K562 (cell line): Measurements from ENCODE around the gene RSU1. TPM values are rescaled to one million over a fixed set of nuclear protein-coding genes. Genes with fewer than 3 reads are reported as not detected.

Experiments
- ATAC-seq: fragments of 200-7000 bp; cut with Tn5 transposase; 3 replicates; pipeline ENCODE4 v1.9.1; 2020; ENCODE audit warnings: moderate library complexity
- BruUV-seq: library from RNA; stranded (reverse); fragments of 400-500 nt; replicated peaks from 2 replicates; lab custom pipeline; 2021; lab: Mats Ljungman, UMichigan
- CTCF ChIA-PET: fragments of 300-600 bp; formaldehyde crosslinking; extraction: SDS; loops from one replicate; lab custom pipeline; 2021; ENCODE audit warnings: low intra/inter-chr PET ratio; lab: Yijun Ruan, JAX
- POLR2A ChIA-PET: fragments of 300-600, 350-650 bp; sonication (Branson Sonifier 250); formaldehyde crosslinking; extraction: SDS; loops from one replicate; lab custom pipeline; 2021; ENCODE audit warnings: antibody characterized with exemption, inconsistent platforms; lab: Yijun Ruan, JAX
- DNase-seq, 4 experiments: peaks; one replicate each; pipeline versions ENCODE4 v3.0.0 to v3.0.0-alpha.2; 2011 to 2018; ENCODE audit warnings: low spot score in 3 of 4, mixed read lengths in 3 of 4; ENCODE audit errors: extremely low read depth in 1 of 4
- FAIRE-seq: peaks from 2 replicates; lab custom pipeline; 2011; peaks lifted over from hg19 to GRCh38; lab: Jason Lieb, UNC
- H2AFZ ChIP-seq: 2 replicates; pipeline ENCODE4 v1.6.0; 2011; ENCODE audit warnings: low read depth, low read length, control low read depth, inconsistent platforms
- H3K27ac ChIP-seq: fragments of 200-600 bp; 3 replicates; pipeline ENCODE4 v1.8.0; 2011; ENCODE audit warnings: low read depth, mild to moderate bottlenecking, control low read depth, inconsistent platforms, low read length, moderate library complexity, mixed read lengths; ENCODE audit errors: extremely low read depth
- H3K27me3 ChIP-seq, 2 experiments: fragments of 300-600 bp in 1 of 2; 2 replicates in 1 of 2; 3 replicates in 1 of 2; pipeline versions ENCODE4 v1.6.0 to v1.8.0; 2011; ENCODE audit warnings: inconsistent platforms in 2 of 2, low read length in 2 of 2, mild to moderate bottlenecking in 1 of 2, mixed read lengths in 1 of 2, moderate library complexity in 1 of 2; ENCODE audit not compliant: control insufficient read depth in 2 of 2, insufficient read depth in 2 of 2
- H3K36me3 ChIP-seq: fragments of 300-600 bp; 3 replicates; pipeline ENCODE4 v1.8.0; 2011; ENCODE audit warnings: mild to moderate bottlenecking, low read length, inconsistent platforms; ENCODE audit not compliant: control insufficient read depth, insufficient read depth
- H3K4me1 ChIP-seq, 2 experiments: fragments of 200-600 bp in 1 of 2; replicated peaks in 1 of 2; 2 replicates in 1 of 2; 3 replicates in 1 of 2; pipeline versions ENCODE4 v1.5.1 to v1.8.0; 2011; ENCODE audit warnings: inconsistent platforms in 2 of 2, low read length in 2 of 2, mild to moderate bottlenecking in 1 of 2, mixed read lengths in 1 of 2, moderate library complexity in 1 of 2; ENCODE audit not compliant: control insufficient read depth in 2 of 2, insufficient read depth in 2 of 2
- H3K4me2 ChIP-seq: 2 replicates; pipeline ENCODE4 v1.6.1; 2011; ENCODE audit warnings: low read length, control low read depth, inconsistent platforms, mixed read lengths; ENCODE audit not compliant: insufficient read depth
- H3K4me3 ChIP-seq: fragments of 200-600 bp; sonication (generic), shearing (Covaris generic); 2 replicates; pipeline ENCODE4 v1.5.1; 2016; ENCODE audit warnings: control low read depth, inconsistent platforms
- H3K79me2 ChIP-seq: fragments of 200-600 bp; 3 replicates; pipeline ENCODE4 v1.8.0; 2011; ENCODE audit warnings: low read length, inconsistent platforms; ENCODE audit not compliant: control insufficient read depth, insufficient read depth
- H3K9ac ChIP-seq, 2 experiments: 2 replicates each; pipeline versions ENCODE4 v1.6.0 to v1.6.1; 2011; ENCODE audit warnings: low read depth in 2 of 2, low read length in 2 of 2, control low read depth in 1 of 2, inconsistent platforms in 1 of 2, mild to moderate bottlenecking in 1 of 2, mixed read lengths in 1 of 2; ENCODE audit not compliant: insufficient read depth in 1 of 2
- H3K9me1 ChIP-seq: one replicate; pipeline ENCODE4 v1.6.0; 2011; ENCODE audit warnings: inconsistent platforms, mild to moderate bottlenecking, low read length, moderate library complexity; ENCODE audit not compliant: control insufficient read depth, insufficient read depth
- H3K9me3 ChIP-seq: replicated peaks from 2 replicates; pipeline ENCODE4 v1.5.1; 2011; ENCODE audit warnings: low read depth, low read length, inconsistent platforms; ENCODE audit not compliant: control insufficient read depth, insufficient read depth
- H4K20me1 ChIP-seq: replicated peaks from 2 replicates; pipeline ENCODE4 v1.6.1; 2011; ENCODE audit warnings: low read length, inconsistent platforms, mixed read lengths; ENCODE audit not compliant: control insufficient read depth, insufficient read depth
- ELF1 ChIP-seq: fragments of 200-800 bp; sonication (Bioruptor generic); IDR thresholded peaks from 2 replicates; pipeline ENCODE4 v1.6.1; 2016; ENCODE audit warnings: missing genetic modification characterization, missing compliant biosample characterization
- ELF4 ChIP-seq: fragments of 450-650 bp; formaldehyde crosslinking; IDR thresholded peaks from 2 replicates; pipeline ENCODE4 v1.4.0; 2022; ENCODE audit warnings: missing genetic modification characterization
- PCBP1 ChIP-seq: fragments of 200-400 bp; formaldehyde crosslinking; IDR thresholded peaks from 2 replicates; pipeline ENCODE4 v1.6.1; 2018; ENCODE audit warnings: mild to moderate bottlenecking, low read depth, low read length; ENCODE audit not compliant: poor library complexity, severe bottlenecking
- PHB ChIP-seq: fragments of 250-450 bp; sonication (Bioruptor Pico); IDR thresholded peaks from 2 replicates; pipeline ENCODE4 v1.5.0; 2021
- ZC3H8 ChIP-seq: fragments of 450-650 bp; IDR thresholded peaks from 2 replicates; pipeline ENCODE4 v1.6.1; 2017
- ZNF518B ChIP-seq: fragments of 250-450 bp; sonication (Bioruptor Pico); IDR thresholded peaks from 2 replicates; pipeline ENCODE4 v1.5.0; 2021; ENCODE audit warnings: mild to moderate bottlenecking, moderate library complexity
- WGBS: fragments of 100-300 bp; shearing (Covaris generic); methylation state at CpG from one replicate; pipeline ENCODE4 v1.1.6; 2016; ENCODE audit warnings: low coverage, mixed read lengths; ENCODE audit not compliant: insufficient coverage; ENCODE audit errors: missing lambda C conversion rate; 5-methylcytosine and 5-hydroxymethylcytosine counted together
- in situ Hi-C: fragments of 300-500 bp; cut with MboI; formaldehyde crosslinking; loops from 4 replicates; pipeline ENCODE4 v1.15.0; 2018; ENCODE audit warnings: inconsistent platforms, mixed read lengths
- intact Hi-C: fragments of 100-400 bp; cut with micrococcal nuclease; formaldehyde crosslinking; loops from 2 replicates; pipeline ENCODE4 v1.14.2; 2022
- polyA plus RNA-seq, 8 experiments: library from polyadenylated mRNA; depleted of rRNA in 4 of 8; stranded (reverse) in 5 of 8; unstranded in 3 of 8; fragments of >200 nt; fragmentation: Nextera tagmentation in 2 of 8; fragmentation: Illumina TruSeq in 1 of 8; extraction: Ambion mirVana in 2 of 8; extraction: Trizol in 1 of 8; gene quantifications; 2 replicates each; pipeline versions ENCODE4 v1.2.1 to v1.2.3, GENCODE V29; 2011 to 2014; ENCODE audit warnings: inconsistent platforms in 1 of 8, missing spikeins in 1 of 8
- total RNA-seq, 7 experiments: library from RNA; depleted of rRNA in 6 of 7; stranded (reverse); fragments of >200 nt in 6 of 7; fragmentation: Illumina TruSeq in 2 of 7; extraction: Trizol in 2 of 7; gene quantifications; 2 replicates each; pipeline versions ENCODE4 v1.2.1 to v1.2.3, GENCODE V29; 2011 to 2021; ENCODE audit warnings: low replicate concordance in 1 of 7

Gene RSU1
- total and polyA plus RNA-seq, 9 of the 15 experiments (the other 6 are each of a cell fraction or from before 2014, with no cell fraction given): 18.8 to 67.3 (median 31.5) TPM

GRCh38 chr10:16741540-16741939, 75.7 kb downstream of the RSU1 start:
- intact Hi-C loops: no loop called here
- Histone ChIP-seq H3K4me1 (no peaks in the 10 kb centered on the region), H3K4me3 (no peak overlapping the region), H4K20me1 (no peaks in the 10 kb centered on the region), H3K9ac (no peak overlapping the region)
- in situ Hi-C loops: no loop called here
- POLR2A ChIA-PET: interaction anchor here (0.5 to 0.7 kb wide), 2 partner anchors 629 to 1329 kb away, joined by 3 read pairs; no protein-coding TSS in a partner anchor
- TF ChIP-seq ELF1 (tag): no peak
- no peak for TF ChIP-seq PCBP1
- no peak for TF ChIP-seq ELF4 (CRISPR knock-in tag)
- no peak for TF ChIP-seq PHB (CRISPR knock-in tag)
- TF ChIP-seq ZNF518B (CRISPR knock-in tag): no peak
- no peak for TF ChIP-seq ZC3H8
- TF ChIP-seq, all 486 proteins: peak for 0
- Histone ChIP-seq H3K79me2 (no peaks in the 10 kb centered on the region), H3K27ac (no peak overlapping the region), H3K9me3 (no peaks in the 10 kb centered on the region), H3K9me1 (no peaks in the 10 kb centered on the region), H3K27me3 (no peaks in the 10 kb centered on the region), H2AFZ (no peak overlapping the region), H3K36me3 (no peaks in the 10 kb centered on the region), H3K4me2 (no peak overlapping the region)
- DNase-seq (no peak), FAIRE-seq (no peak), ATAC-seq (no peak)
- CTCF ChIA-PET: no interaction called here
- no TSS peak for BruUV-seq
- WGBS: 33% methylated on average over 2 of the region's 2 CpGs
